ENCODE measurements around the gene DOCK1.

DOCK1 gene

DNA sequence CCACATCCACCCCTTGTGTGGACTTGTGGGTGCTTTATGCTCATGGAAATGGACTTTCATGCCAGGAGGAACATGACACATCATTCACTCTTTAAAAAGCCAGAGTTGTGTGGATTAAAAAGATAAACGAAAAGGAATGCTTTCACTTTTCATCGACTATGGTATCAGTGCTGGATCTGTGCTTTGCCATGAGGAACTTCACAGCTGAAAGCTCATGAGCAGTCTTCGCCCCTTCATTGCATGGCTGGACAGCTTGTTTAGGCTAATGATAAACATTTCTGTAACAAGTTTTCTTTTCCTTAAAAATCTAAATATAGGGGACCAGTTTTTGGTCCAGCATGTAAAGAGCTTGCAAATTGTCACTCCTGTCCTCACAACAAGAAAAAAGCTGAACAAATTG lies 470.2 kb downstream of the DOCK1 start:
- DNase-seq, result no peak

DNA sequence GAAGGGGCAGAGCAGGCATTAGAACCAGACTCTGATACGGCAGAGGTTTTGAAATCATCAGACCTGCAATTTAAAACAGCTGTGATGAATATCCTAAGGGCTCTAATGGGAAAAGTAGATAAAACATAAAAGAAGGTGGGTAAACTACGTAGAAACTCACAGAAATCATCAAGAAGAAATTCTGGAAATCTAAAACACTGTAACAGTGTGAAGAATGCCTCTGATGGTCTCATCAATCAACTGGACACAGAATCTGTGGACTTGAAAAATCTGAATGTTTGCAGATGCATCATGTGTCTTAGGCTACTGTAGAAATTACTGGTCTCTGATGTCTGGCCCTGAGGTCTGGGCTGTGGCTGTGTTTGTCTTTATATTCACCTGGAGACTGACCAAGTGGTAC lies 470.8 kb downstream of the DOCK1 start:
- no peak for DNase-seq

DNA sequence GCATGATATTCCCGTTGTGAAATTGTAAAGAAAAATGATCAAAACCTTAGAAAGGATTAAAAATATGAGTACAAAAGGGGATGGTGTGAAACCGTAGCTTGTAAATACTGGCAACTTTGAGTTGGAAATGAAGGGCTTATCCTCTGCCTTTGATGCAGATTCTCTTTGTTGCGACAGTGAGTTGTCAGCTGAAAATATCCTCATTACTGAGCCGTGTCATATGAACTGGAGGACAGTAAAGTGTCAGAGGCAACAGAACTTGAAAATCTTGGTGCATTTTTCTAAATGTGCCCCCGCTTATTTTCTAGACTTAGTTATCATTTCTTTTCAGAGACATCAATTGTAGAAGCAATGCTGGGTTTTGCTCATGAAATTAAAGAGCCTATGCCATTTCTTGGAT lies 473.4 kb downstream of the DOCK1 start:
- no peak for DNase-seq

DNA sequence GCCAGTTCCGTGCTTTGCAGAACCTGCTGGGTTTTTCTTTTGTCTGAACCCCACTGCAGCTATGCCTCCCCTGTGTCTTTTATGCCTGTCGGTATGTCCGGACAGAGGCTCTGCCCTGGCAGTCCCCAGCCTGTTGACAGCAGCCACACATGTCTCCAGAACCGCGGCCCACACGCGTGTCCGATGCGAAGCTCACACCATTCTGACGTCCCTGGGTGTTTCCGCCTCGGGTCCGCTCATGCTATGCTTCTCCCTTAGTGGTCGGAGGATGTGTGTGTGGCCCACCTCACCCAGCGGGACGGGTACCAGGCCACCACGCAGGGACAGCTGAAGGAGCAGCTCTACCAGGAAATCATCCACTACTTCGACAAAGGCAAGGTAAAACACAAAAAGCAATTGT lies 479.3 kb downstream of the DOCK1 start:
- DNase-seq, result no peak

DNA sequence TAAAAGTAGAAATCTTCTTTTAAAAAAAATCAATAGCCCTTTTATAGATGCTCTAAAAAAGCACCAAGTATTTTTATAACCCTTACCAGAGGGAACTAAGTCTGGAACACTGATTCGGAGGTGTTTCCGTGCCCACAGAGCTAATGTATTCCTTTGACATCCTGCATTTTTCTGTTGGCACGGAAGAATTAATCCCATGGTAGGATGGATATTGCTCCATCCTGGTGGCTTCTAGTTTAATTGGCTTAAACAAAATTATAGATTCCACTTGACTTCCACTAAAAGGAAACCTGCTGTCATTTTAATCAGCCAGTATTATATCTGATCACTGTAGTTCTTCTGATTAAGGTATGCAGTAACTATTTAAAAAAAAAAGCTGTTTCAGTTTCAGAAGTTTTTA lies 479.8 kb downstream of the DOCK1 start:
- DNase-seq, result no peak

DNA sequence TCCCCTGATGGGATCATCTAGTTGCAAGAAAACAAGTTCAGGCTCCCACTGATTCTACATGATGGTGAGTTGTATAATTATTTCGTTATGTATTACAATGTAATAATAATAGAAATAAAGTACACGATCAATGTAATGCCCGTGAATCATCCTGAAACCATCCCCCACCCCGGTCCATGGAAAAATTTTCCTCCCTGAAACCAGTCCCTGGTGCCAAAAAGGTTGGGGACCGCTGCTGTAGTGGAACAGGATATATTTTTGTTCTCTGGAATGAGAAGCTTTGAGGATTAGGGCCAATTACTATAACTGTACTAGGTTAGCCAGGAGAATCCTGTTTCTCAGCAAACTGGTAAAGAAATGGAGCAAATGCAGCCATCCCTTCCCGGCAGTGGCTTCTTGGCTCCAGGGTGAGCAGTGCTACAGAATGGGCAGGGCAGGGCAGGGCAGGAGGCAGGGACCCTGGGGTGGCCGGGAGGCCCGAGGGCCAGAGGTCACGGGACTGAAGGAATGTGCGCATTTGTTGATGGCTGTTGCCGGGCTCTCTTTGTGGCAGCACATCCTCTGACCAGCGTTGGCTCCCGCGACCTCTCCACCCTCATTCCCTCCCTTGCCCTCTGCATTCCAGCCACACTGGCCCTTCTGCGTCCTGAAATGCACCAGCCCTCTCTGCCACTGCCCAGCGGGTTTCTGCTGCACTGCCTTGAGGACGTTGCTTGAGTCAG lies 481.5 kb downstream of the DOCK1 start:
- no peak for DNase-seq

DNA sequence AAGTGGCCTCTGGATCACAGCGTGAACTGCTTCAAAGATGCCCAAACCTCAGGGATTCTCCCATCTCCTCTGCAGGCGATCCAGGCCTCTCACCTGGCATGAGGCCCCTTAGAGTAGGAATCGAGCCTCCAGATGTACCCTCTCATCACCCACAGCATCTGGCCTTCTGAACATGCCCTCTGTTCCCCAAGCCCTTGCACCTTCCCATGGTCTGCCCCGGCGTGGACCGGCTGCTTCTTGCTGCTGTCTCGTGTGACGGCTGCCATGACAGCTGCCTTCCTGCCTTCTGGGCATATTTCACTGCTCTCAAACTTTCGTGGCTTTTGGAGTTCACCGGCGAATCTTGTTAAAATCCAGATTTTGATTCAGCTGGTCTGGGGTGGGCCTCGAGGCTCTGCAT lies 486.6 kb downstream of the DOCK1 start:
- DNase-seq, result no peak

DNA sequence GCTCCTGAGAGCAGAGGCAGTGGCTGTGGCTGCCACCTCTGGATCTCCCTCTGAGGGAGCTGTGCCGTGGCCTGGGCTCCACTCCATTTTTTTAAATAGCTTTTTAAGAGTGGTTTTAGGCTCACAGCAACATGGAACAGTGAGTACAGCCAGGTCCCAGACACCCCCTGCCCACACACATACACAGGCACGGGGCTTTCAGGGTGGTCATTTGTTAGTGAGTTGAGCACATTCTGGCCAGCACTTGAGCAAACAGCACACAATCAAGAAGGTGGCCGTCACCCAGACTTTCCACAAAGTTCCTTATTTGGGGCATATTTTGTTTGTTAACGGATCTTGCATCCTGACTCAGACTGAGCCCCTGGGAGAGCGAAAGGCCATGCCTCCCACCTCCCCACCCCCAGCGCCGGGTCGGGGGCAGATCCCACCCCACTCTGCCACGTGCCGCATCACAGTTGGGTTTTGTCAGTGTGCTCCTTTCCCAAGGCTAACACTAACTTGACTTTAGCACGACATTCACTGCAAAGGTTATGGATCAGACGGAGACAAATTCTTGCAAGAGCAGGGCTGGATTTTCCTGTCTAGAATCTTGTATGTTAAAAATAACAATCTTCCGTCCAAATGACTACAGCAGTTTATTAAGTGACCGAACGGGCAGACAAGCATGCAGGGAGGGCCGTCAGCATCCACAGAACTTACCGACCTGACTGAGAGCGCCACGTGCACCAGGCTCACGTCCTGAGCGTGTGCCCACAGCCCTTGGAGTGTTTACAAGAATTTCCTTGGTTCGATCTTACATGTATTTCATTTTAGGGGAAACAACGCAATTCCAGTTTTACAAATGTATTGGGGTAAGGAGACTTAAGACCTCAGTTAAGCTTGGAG lies 487.4 kb downstream of the DOCK1 start:
- no peak for DNase-seq

DNA sequence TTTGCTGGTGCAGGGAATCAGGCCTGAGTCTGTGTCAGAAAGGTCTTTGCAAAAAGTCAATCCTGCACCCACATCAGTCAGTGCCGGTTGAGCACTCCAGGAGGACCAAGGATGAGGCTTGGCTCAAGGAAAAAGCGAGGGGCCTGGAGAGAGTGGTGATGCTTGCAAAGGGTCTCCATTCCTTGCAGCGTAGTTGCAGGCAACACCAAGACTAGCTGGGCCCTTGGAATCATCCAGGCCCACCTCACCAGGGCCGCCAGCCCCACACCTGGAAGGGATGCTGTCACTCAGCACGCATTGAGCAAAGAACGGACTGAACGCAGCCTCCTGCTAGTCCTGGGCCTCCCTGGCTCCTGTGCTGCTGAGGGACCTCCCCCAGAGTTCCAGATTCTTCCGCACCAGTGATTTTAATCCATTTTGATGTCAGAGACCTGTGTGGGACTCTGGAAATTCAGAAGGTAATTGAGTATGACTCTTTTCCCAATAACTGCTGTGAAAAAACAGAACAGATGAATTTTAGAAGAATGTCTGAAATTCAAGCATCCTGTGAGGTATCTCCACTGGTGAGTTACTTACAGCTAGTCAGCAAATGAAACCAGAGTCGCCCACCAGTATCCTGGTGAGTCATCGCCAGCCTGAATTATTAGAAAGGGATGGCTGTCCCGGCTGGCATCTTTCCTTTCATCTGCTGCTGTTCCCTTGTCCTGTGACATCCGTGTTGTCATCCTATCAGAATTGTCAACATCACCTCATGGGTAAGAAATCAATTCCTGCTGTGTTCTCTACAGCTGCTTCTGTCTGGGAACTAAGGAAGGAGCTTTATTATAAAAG lies 493.1 kb downstream of the DOCK1 start:
- no peak for DNase-seq

DNA sequence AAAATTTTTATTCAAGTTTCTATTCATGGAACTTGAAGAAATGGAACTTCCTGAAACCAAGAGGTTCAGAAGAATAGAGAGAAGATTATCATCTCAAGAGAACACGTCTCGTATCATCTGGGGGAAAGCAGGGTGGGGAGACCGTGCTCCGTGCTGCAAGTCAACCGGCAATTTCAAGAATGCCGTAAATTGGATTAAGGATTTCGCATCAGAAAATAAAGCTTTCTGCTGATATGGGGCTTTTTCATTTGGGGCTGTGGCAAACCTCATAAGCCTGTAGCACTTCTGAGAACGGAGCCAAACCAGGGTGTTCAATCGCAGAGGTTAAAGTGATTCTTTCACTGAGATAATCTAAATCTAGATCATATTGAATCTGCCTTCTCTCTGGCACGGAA lies 493.7 kb downstream of the DOCK1 start:
- DNase-seq, result no peak

DNA sequence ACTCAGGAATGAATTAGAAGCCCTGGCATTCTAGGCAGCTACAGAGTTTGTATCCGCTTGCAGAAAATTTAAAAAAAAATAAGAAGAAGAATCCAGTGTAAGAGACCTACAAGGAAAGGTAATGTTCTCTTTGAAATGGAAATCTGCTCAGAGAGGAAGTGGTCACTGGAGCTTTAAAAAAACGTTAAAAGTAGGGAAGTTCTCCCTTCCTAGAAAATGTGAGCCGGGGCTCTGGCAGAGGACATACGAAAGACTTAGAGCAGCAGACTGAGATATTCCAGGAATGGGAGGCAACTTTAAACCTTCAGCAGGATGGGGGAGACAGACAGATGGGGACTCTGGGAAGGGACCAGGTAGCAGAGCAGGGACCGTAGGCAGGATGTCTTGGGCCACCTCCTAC lies 494.4 kb downstream of the DOCK1 start:
- DNase-seq, result no peak

DNA sequence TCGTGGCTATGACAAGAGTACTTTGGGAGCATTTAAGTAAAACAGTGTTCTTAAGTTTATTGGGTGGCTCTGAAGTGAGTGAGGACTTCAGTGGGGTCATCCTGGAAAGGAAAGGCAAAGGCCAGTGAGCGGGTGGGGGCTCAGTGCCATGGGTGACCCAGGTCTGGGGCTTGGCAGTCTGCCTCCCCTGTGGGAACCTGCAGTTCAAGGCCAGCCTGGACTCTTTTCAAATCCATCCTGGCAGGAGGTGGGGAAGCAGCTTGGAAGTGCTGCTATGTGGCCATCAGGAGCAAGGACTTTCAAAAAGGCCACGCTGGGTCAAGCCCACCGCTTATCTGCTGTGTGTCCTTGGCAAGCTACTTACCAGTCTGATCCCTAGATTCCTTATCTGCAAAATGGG lies 495.0 kb downstream of the DOCK1 start:
- DNase-seq, result no peak

DNA sequence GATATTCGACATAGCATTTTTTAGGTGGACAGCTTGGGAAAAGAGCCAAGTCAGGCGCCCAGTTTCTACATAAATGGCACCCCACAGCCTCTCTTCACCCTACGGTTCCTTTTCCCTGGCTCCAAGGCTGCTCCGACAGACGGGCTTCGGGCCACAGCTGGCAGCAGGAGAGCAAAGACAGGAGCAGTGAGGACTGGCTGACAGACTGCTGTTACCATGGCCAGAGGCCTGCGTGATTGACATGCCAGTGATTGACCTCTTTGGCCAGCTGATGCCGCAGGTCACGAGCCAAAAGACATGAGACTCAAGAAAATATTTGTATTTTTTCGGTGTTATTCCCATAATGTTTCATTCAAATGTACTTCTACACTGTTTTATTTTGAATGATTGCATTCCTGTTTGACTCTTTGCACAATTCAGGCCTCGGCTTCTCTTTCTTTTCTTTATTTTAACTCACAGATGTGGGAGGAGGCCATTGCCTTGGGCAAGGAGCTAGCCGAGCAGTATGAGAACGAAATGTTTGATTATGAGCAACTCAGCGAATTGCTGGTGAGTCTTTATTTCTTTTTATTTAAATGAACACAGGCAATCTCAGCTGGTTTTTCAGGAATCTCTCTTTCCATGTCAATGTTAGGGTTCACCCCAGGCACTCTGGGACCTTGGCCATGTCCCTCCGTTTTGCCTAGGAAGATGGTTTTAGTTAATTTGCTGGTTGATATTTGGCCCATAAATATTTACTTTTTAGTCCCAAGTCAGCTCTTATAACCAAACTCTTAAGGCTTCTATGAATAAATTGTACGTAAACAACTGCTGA lies 497.6 kb downstream of the DOCK1 start:
- no peak for DNase-seq

DNA sequence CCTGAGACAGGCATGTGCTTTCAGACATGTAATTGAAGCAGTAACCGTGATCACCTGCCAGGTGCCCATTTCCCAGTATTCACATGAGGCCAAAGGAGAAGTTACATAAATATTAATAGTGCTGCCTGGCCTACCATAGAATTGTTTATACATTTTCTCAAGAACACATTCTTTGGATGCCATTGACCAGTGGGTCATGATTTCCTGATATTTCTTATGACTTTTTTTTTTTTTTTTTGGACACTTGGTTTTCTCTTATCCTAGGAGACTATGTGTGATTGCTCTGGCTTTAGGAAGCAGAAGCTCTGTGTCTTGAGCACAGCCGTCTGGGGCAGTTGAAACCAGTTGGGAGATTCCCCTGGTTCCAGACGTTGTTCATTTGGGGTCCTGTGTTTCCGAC lies 500.0 kb downstream of the DOCK1 start:
- no peak for DNase-seq

DNA sequence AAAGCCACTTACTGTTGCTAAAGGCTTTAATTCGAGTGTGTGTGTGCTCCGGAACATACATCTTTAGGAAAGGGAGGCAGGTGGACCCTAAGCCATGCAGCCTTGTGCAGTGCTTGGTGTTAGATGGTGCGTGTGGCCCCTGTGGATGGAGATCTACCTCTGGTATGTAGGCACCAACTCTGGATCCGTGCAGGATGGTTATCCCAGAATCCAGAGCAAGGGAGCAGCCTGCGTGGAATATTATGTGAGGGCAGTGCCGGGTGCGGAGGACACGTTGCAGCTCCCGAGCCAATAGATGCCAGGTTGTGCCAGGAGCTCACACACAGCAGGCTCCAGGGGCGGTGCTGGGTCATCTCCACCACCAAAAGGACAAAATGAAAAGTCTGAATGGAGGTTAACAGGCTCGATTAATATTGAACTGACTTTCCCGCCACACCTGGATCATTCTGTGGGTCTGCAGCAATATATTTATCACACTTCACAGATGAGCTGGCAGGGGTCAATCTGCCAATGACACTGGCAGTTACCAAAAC lies 500.9 kb downstream of the DOCK1 start:
- no peak for DNase-seq

DNA sequence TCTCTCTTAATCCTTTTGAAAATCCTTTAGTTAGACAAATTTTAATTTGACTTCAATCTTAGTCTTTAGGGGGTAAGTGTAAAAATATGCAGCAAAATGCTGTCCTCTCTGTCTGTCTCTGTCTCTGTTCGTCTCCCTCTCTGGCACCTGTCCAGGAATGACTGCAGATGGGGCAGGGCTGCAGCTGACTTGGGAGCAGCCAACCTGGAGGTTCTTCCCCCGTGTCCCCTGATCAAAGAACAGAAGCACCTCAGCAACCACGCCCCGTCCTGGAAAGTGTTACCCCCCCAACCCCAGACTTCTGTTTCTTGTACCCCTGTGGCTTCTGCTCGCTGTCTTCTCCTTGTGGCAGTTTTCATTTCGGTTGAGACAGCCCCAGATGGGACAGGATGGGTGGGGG lies 502.3 kb downstream of the DOCK1 start:
- no peak for DNase-seq

DNA sequence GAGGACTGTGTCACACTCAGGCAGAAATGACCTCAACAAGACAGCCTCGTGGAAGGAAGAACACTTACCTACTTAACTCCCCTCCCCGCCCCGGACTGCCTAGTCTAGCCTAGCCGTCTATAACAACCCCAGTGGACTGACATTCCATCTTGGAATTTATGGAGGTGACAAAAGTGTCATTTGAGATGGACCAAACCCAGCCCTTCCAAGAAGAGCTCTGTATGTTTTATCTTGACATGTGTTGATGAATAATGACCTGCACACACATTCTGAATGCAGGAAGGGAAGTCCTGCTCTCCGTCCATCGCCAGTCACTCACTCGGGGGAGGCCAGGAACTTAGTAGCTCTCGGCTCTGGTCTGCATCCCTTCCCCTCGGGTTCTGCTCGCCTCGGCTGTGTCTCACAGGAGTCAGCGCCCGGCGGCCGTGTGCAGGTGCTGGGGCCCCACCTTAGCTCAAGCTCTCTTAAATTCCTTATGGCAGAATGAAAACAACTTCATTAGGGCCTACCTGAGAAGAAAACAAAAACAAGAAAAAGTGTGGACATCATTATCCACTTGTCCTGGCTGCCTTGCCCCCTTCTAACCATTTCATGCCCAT lies 503.0 kb downstream of the DOCK1 start:
- DNase-seq, result no peak

DNA sequence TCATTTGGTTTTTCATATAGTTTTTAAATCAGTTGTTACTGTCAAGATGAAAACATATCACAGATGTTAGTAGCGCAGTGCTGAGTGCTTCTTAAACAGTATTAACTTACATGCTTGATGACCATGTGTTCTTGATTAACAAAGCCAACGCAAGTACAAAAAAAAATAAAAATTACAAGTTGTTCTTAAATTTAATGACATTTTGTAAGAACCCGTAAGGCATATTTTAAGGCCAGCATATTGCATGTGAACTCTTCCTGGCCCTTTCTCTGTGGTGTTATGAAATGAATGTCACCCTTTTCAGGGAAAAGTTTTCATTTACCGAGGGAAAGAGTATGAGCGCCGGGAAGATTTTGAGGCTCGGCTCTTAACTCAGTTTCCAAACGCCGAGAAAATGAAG lies 503.5 kb downstream of the DOCK1 start:
- DNase-seq, result no peak

DNA sequence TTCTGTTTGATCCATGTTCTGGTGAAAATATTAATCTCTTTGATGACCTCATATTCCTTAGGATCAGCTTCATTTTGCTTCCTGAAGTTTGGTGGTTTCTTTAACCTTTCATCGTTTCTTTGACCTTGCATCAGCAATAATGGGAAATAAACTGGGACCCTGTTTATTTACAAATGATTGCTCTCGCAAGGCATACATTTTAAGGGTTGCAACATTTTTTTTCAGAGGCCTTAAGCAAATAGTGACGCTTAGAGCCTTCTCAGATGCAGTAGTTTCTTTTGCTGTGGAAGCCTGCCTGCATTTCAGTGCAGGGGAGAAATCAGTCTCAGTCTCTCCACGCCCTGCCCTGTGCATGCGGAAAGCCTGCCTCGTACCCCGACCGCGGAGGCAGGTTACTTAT lies 504.8 kb downstream of the DOCK1 start:
- no peak for DNase-seq

DNA sequence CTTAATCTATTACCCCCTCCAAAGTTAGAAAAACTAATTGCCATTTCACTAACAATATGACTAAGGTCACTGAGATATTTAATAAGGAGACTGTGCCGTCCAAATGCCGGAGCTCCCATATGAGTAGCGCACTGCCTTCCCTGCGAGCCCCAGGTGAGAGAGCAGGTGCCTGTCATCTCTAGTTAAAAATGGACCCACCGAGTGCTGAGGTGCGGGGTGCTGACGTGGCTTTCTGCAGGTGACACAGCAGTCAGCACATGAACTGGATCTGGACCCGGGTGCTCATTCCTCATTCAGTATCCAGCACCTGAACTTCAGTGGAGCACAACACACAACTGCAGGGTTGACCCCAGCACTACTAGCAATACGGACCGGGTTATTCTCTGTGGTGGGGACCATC lies 505.8 kb downstream of the DOCK1 start:
- DNase-seq, result no peak

DNA sequence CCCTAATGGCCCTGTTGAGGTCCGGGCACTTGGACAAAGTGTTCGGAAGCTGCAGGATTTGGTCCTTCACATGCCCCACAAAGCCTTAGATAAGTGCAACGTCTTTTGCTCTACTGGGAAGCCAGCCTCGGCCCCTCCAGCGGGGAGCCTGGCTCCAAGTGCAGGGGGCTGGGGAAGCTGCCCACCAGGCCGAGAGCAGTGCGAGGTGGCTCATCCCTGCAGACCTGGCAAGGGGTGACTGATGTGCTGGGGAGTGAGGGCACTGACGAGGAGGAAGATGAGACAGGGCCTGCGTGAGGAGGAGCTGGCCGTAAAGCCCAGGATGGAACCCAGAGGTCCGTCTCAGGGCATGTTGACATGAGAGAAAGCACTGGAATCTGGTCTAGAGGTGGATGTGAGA lies 508.1 kb downstream of the DOCK1 start:
- DNase-seq, result no peak

DNA sequence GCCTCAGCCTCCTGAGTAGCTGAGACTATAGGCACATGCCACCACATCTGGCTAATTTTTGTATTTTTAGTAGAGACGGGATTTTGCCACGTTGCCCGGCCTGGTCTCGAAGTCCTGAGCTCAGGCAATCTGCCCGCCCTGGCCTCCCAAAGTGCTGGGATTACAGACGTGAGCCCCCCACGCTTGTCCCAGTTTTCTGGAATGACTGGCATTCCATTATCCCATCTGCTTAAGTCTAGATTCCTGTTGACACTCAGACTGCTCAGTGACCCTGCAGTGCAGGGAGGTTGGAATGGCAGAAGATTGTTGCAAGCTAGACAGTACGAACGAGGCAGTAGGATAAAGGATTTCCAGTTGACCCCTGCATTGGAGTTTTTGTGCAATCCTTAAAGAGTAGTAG lies 508.8 kb downstream of the DOCK1 start:
- no peak for DNase-seq
